Naive thymus-derived CD4-positive, alpha-beta T cell (primary cell): ENCODE results near the gene DCAF4. TPM values are rescaled to one million over a fixed set of nuclear protein-coding genes. Genes with fewer than 3 reads are reported as not detected.

Experiments used
- ATAC-seq: fragments of 150-1000 bp; cut with Tn5 transposase; 2 replicates; pipeline ENCODE4 v1.10.0; 2021; ENCODE audit warnings: mild to moderate bottlenecking, moderate library complexity
- CTCF ChIA-PET: fragments of 350-600 bp; sonication (Branson Sonifier 250); formaldehyde crosslinking; loops from one replicate; lab custom pipeline; 2021; ENCODE audit warnings: antibody characterized with exemption; lab: Charles Lee
- POLR2A ChIA-PET: fragments of 350-600 bp; sonication (Branson Sonifier 250); formaldehyde crosslinking; loops from one replicate; lab custom pipeline; 2021; ENCODE audit warnings: antibody characterized with exemption, inconsistent platforms; lab: Charles Lee
- DNase-seq, 9 donors: peaks; one replicate each; pipeline versions ENCODE4 v3.0.0 to v3.0.0-alpha.2; 2020 to 2022; ENCODE audit warnings: mixed read lengths in 1 of 9
- H3K27ac ChIP-seq: one replicate; pipeline ENCODE4 v1.7.0; 2013; ENCODE audit warnings: mild to moderate bottlenecking, low read depth, low read length, moderate library complexity
- H3K27me3 ChIP-seq, 2 donors: one replicate each; pipeline ENCODE4 v1.7.0; 2013; ENCODE audit warnings: low read length in 2 of 2, mild to moderate bottlenecking in 2 of 2, moderate library complexity in 2 of 2; ENCODE audit not compliant: control insufficient read depth in 2 of 2, insufficient read depth in 2 of 2
- H3K36me3 ChIP-seq, 3 experiments: 1 replicate in 2 of 3; 2 replicates in 1 of 3; pipeline ENCODE4 v1.7.0; 2013; ENCODE audit warnings: low read length in 3 of 3, mild to moderate bottlenecking in 3 of 3, moderate library complexity in 1 of 3; ENCODE audit not compliant: insufficient read depth in 3 of 3, control insufficient read depth in 2 of 3
- H3K4me1 ChIP-seq, 2 donors: one replicate each; pipeline ENCODE4 v1.7.0; 2013; ENCODE audit warnings: low read length in 2 of 2, mild to moderate bottlenecking in 2 of 2, moderate library complexity in 1 of 2; ENCODE audit not compliant: control insufficient read depth in 2 of 2, insufficient read depth in 2 of 2
- H3K4me3 ChIP-seq: 2 replicates; pipeline ENCODE4 v1.7.0; 2013; ENCODE audit warnings: mild to moderate bottlenecking, low read length
- H3K9me3 ChIP-seq, 3 experiments: 1 replicate in 2 of 3; 2 replicates in 1 of 3; pipeline ENCODE4 v1.7.0; 2013; ENCODE audit warnings: low read length in 3 of 3; ENCODE audit not compliant: control insufficient read depth in 2 of 3
- H3K27ac Mint-ChIP-seq, 9 donors: one replicate each; pipeline ENCODE4 v1.8.0; 2020 to 2022; ENCODE audit warnings: mixed read lengths in 9 of 9, mild to moderate bottlenecking in 8 of 9, moderate library complexity in 5 of 9, inconsistent platforms in 2 of 9
- H3K27me3 Mint-ChIP-seq, 5 donors: one replicate each; pipeline ENCODE4 v1.8.0; 2021 to 2022; ENCODE audit warnings: mixed read lengths in 5 of 5, mild to moderate bottlenecking in 1 of 5
- H3K36me3 Mint-ChIP-seq, 5 donors: one replicate each; pipeline ENCODE4 v1.8.0; 2020 to 2022; ENCODE audit warnings: mixed read lengths in 5 of 5, mild to moderate bottlenecking in 3 of 5, inconsistent platforms in 1 of 5
- H3K4me1 Mint-ChIP-seq, 7 donors: one replicate each; pipeline ENCODE4 v1.8.0; 2020 to 2022; ENCODE audit warnings: mixed read lengths in 7 of 7, mild to moderate bottlenecking in 3 of 7, inconsistent platforms in 1 of 7
- H3K4me3 Mint-ChIP-seq, 10 donors: one replicate each; pipeline ENCODE4 v1.8.0; 2020 to 2022; ENCODE audit warnings: mild to moderate bottlenecking in 10 of 10, mixed read lengths in 10 of 10, moderate library complexity in 6 of 10, inconsistent platforms in 2 of 10
- H3K9me3 Mint-ChIP-seq, 11 donors: one replicate each; pipeline ENCODE4 v1.8.0; 2020 to 2022; ENCODE audit warnings: mixed read lengths in 11 of 11, mild to moderate bottlenecking in 4 of 11, inconsistent platforms in 1 of 11, moderate library complexity in 1 of 11
- intact Hi-C, 2 donors: fragments of 100-400 bp; cut with micrococcal nuclease; formaldehyde crosslinking; loops; one replicate each; pipeline ENCODE4 v1.15.1; 2023
- polyA plus RNA-seq, 2 donors: library from polyadenylated mRNA; unstranded; fragments of 300-500 nt; fragmentation: Illumina TruSeq; gene quantifications; one replicate each; pipeline ENCODE4 v1.2.3, GENCODE V29; 2021
- total RNA-seq, 6 experiments: library from RNA in 5 of 6; stranded (reverse) in 5 of 6; gene quantifications; 1 replicate in 5 of 6; 2 replicates in 1 of 6; pipeline ENCODE4 v1.2.3 and lab custom pipeline; 2021 to 2026

Gene DCAF4
- total and polyA plus RNA-seq, 7 experiments from 2014 or later, result 6.8 to 37.8 (median 21.0) TPM

DNA sequence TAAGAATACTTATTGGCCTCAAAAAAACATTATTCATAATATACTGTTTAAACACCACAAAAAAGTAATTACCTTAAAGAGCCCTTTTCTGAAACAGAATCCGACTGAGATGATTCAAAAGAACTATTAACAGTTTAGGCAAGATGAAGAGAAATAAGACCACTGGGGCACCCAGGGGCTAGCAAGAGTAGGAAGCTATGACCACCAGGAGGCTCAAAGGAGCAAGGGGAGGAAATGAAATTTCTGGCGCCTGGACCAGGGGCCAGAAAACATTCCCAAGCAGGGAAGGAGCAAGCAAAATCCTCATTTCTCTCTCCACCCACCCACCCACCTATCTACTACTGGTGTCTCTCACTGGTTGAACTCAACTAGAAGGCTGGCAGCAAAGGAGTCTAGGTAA lies 6.3 kb upstream of the DCAF4 start:
- Histone ChIP-seq H3K36me3 (no peaks in the 10 kb centered on the region), H3K27ac (no peak overlapping the region), H3K4me1 (no peaks in the 10 kb centered on the region), H3K4me3 (no peak overlapping the region), H3K27me3 (no peaks in the 10 kb centered on the region), H3K9me3 (no peaks in the 10 kb centered on the region)
- no peak for DNase-seq
- ChIA-PET CTCF (no interaction called here), POLR2A (no interaction called here)
- peaks cover 0 to under 1% (median 0%) of the 10 kb centered on the region in 7 donors for H3K4me1 Mint-ChIP-seq
- no peaks in the 10 kb centered on the region for H3K36me3 Mint-ChIP-seq
- no peak for ATAC-seq
- no peak overlapping the region for H3K27ac Mint-ChIP-seq
- peaks cover 6 to 64% (median 11%) of the 10 kb centered on the region in 5 donors for H3K27me3 Mint-ChIP-seq
- H3K4me3 Mint-ChIP-seq, result no peak overlapping the region
- peaks cover 0 to 1% (median 0%) of the 10 kb centered on the region in 11 donors for H3K9me3 Mint-ChIP-seq
- intact Hi-C loops, result no loop called here

DNA sequence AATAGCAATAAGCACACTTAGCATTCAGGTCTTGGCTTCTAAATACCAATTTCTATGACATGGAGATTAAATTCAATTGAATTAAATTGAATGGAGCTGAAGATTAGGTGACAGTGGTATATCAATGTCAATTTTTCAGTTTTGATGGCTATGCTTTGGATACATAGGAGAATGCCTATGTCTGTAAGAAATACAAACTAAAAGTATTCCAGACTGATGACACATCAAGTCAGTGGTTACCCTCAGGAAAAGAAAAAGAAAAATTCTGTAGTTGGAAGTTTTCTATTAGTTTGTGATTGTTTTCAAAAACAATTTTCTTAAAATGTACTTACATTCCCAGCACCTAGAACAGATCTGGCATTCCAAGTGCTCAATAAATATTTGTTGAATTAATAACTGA lies 4.9 kb upstream of the DCAF4 start:
- ChIA-PET CTCF (no interaction called here), POLR2A (no interaction called here)
- ATAC-seq (no peak), DNase-seq (no peak)
- Mint-ChIP-seq H3K27me3 (peaks cover 6 to 64% (median 11%) of the 10 kb centered on the region in 5 donors), H3K27ac (no peak overlapping the region), H3K9me3 (peaks cover 0 to 1% (median 0%) of the 10 kb centered on the region in 11 donors), H3K4me3 (no peak overlapping the region), H3K36me3 (no peaks in the 10 kb centered on the region), H3K4me1 (peaks cover 0 to 12% (median 6%) of the 10 kb centered on the region in 7 donors)
- no peaks in the 10 kb centered on the region for H3K36me3 ChIP-seq
- no peaks in the 10 kb centered on the region for H3K4me1 ChIP-seq
- intact Hi-C loops, result no loop called here
- H3K4me3 ChIP-seq, result no peak overlapping the region
- H3K27me3 ChIP-seq, result no peaks in the 10 kb centered on the region
- no peaks in the 10 kb centered on the region for H3K9me3 ChIP-seq
- H3K27ac ChIP-seq, result no peak overlapping the region

DNA sequence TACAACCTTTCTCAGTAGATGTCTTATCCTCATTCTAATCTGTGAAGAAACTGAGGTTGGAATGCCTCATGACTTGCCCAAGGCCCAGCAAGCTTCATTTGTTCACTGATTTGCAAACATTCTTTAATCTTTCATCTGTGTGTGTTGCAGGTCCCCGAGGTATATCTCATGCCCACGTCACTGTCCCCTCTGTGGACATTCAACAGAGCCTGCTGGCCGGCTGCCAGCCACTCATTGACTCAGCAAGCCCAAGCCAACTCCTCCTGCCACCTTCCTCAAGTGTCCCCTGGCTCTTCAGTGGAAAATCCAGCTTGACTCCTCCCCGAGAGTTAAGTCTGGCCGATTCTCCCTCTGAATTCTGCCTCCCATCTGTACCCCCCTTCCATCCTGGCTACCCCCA lies 1.9 kb upstream of the DCAF4 start:
- Mint-ChIP-seq H3K27me3 (peaks cover 5 to 39% (median 7%) of the 10 kb centered on the region in 5 donors), H3K9me3 (no peaks in the 10 kb centered on the region), H3K4me1 (peaks cover 2 to 17% (median 10%) of the 10 kb centered on the region in 7 donors), H3K36me3 (no peaks in the 10 kb centered on the region), H3K4me3 (no peak overlapping the region), H3K27ac (no peak overlapping the region)
- ChIA-PET POLR2A (interaction anchor here (0.6 kb wide), 1 partner anchor 411 kb away, joined by 4 read pairs; no protein-coding TSS in a partner anchor), CTCF (no interaction called here)
- no peak for DNase-seq
- H3K4me1 ChIP-seq, result peaks cover 0 to 3% of the 10 kb centered on the region in 2 donors
- no peak overlapping the region for H3K27ac ChIP-seq
- no peaks in the 10 kb centered on the region for H3K27me3 ChIP-seq
- intact Hi-C loops, result no loop called here
- no peak overlapping the region for H3K4me3 ChIP-seq
- no peaks in the 10 kb centered on the region for H3K36me3 ChIP-seq
- no peak for ATAC-seq
- H3K9me3 ChIP-seq, result no peaks in the 10 kb centered on the region

DNA sequence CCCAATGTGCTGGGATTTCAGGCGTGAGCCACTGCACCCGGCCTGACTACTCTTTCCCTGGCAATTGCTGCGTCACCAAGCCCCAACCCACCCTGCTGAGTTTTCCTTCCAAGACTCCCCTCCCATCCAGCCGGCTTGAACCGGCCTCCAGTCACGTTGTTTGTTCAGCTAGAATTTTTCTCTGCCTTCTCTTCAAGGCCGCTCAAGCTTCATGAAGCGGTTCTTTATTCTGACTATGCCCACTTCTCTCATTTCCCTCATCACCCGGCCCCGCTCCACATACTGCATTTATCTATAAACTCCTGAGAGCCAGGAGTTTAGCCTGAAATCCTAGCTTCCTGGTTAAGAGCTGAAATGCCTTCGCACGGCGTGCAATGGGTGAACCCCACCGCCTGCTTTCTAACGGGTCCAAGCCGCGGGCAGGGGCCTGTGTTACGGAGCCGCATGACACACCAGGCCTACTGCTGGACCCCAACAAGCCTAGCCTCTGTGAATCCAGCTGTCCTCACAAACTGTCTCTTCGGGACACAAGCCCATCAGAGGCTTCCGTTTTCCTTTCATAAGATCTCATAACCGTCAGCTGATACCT lies 999 bp upstream of the DCAF4 start:
- ChIA-PET CTCF (no interaction called here), POLR2A (interaction anchor here (1.1 kb wide), 1 partner anchor 133 kb away, joined by 3 read pairs; the partner anchor contains the start of gene RBM25)
- Histone ChIP-seq H3K4me1 (peaks cover 0 to 3% of the 10 kb centered on the region in 2 donors), H3K27me3 (no peaks in the 10 kb centered on the region), H3K36me3 (no peaks in the 10 kb centered on the region), H3K27ac (peak overlapping the region; percentile 56), H3K9me3 (no peaks in the 10 kb centered on the region), H3K4me3 (peak overlapping the region; percentile 64)
- Mint-ChIP-seq H3K36me3 (no peaks in the 10 kb centered on the region), H3K27ac (peak overlapping the region in 6 of 9 donors; percentile 83 to 96 (median 95)), H3K27me3 (peaks cover 0 to 30% (median 0%) of the 10 kb centered on the region in 5 donors), H3K4me3 (peak overlapping the region; percentile 93 to 99 (median 96)), H3K4me1 (peaks cover 2 to 17% (median 10%) of the 10 kb centered on the region in 7 donors), H3K9me3 (no peaks in the 10 kb centered on the region)
- ATAC-seq (no peak), DNase-seq (no peak)
- intact Hi-C loops, result loop anchor here (5.0 kb wide), 1 partner anchor 1567 kb away; the partner anchor contains the start of genes ISCA2 (in 2 of the 2) and NPC2 (in 2 of the 2)

DNA sequence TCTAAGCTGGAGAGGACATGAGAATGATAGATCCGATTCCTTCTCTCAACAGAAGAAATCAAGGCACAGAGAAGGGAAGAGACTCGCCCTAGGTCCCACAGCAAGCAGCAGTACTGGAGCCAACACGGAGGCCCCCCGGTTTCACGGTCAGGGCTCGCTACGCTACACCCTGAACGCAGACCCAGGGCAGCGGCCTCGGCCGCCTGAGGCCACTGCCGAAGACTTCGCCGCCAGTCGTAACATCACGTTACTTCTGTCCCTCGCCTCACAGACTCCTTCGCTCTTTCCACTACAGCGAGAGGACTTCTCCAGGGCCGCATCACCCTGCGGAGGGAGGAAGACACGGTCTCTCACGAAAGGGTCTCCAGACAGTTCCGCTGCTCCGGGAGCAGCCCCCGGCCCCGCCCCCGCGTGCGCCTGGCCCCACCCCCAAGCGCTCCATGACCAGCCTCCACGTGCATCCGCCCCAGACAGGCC lies 411 bp upstream of the DCAF4 start:
- Mint-ChIP-seq H3K27me3 (peaks cover 0 to 28% (median 0%) of the 10 kb centered on the region in 5 donors), H3K4me1 (peaks cover 2 to 21% (median 10%) of the 10 kb centered on the region in 7 donors), H3K4me3 (peak overlapping the region; percentile 93 to 99 (median 96)), H3K9me3 (no peaks in the 10 kb centered on the region), H3K27ac (peak overlapping the region; percentile 58 to 96 (median 95)), H3K36me3 (no peaks in the 10 kb centered on the region)
- ChIA-PET CTCF (no interaction called here), POLR2A (interaction anchor here (1.1 kb wide), 2 partner anchors 31 to 133 kb away, joined by 3 read pairs; partner anchors contain the start of gene RBM25)
- Histone ChIP-seq H3K9me3 (no peaks in the 10 kb centered on the region), H3K27me3 (no peaks in the 10 kb centered on the region), H3K4me3 (peak overlapping the region; percentile 64), H3K36me3 (no peaks in the 10 kb centered on the region), H3K4me1 (peaks cover 0 to 3% of the 10 kb centered on the region in 2 donors), H3K27ac (peak overlapping the region; percentile 56)
- ATAC-seq (no peak), DNase-seq (no peak)
- intact Hi-C loops, result loop anchor here (1.0 to 5.0 kb wide), 11 partner anchors 22 to 1566 kb away; partner anchors contain the start of genes ALDH6A1 (in 2 of the 2), DPF3 (in 2 of the 2), ISCA2 (in 2 of the 2) and LIN52 (in 2 of the 2)

DNA sequence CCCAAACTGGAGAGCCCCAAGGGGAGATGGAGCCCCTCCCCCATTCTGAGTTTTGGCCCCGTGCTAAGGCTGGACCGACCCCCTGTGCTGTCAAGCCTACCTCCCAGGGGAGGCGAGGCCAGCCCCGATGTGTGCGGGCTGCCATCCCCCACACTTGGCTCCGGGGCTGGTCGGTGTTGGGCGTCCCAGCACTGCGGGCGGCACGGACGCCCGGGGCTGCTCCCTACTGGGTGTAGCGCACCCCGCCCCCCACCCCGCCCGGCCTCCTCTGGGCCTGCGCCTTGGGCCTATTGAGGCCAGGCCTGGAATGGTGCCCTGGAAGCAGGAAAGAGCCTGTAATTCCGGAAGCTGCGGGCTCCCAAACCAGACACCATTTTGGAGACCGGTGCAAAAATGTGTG lies 2.6 kb downstream of the DCAF4 start:
- Mint-ChIP-seq H3K4me3 (no peak overlapping the region), H3K27me3 (peaks cover 0 to 14% (median 0%) of the 10 kb centered on the region in 5 donors), H3K4me1 (peaks cover 8 to 36% (median 19%) of the 10 kb centered on the region in 7 donors), H3K9me3 (no peaks in the 10 kb centered on the region), H3K36me3 (peaks cover 0 to 5% (median 0%) of the 10 kb centered on the region in 5 donors), H3K27ac (no peak overlapping the region)
- DNase-seq (no peak), ATAC-seq (no peak)
- ChIA-PET CTCF (no interaction called here), POLR2A (no interaction called here)
- H3K27me3 ChIP-seq, result no peaks in the 10 kb centered on the region
- H3K27ac ChIP-seq, result no peak overlapping the region
- H3K9me3 ChIP-seq, result no peaks in the 10 kb centered on the region
- no peak overlapping the region for H3K4me3 ChIP-seq
- intact Hi-C loops, result loop anchor here (5.0 kb wide), 1 partner anchor 1563 kb away; the partner anchor contains the start of genes ISCA2 (in 2 of the 2) and NPC2 (in 2 of the 2)
- H3K36me3 ChIP-seq, result no peaks in the 10 kb centered on the region
- peaks cover 0 to 3% of the 10 kb centered on the region in 2 donors for H3K4me1 ChIP-seq
